Esophagus squamous epithelium (tissue), 5 donors: ENCODE data around the gene BMF. TPM values are rescaled to one million over a fixed set of nuclear protein-coding genes. Genes with fewer than 3 reads are reported as not detected.

Experiments used
- DNase-seq: peaks from one replicate; lab custom pipeline; 2025; lab: John Stamatoyannopoulos, UW
- H3K27ac ChIP-seq, 4 donors: fragments of 200-600 bp; sonication (generic); one replicate each; pipeline ENCODE4 v1.5.1; 2016 to 2019; ENCODE audit warnings: mild to moderate bottlenecking in 1 of 4
- H3K27me3 ChIP-seq, 4 donors: fragments of 200-600 bp; sonication (generic); 1 replicate in 3 of 4; 2 replicates in 1 of 4; pipeline versions ENCODE4 v1.5.1 to v1.6.0; 2017 to 2021; ENCODE audit warnings: antibody characterized with exemption in 1 of 4
- H3K36me3 ChIP-seq, 3 donors: fragments of 200-600 bp; sonication (generic); one replicate each; pipeline ENCODE4 v1.5.1; 2016 to 2019
- H3K4me1 ChIP-seq, 3 donors: fragments of 200-600 bp; sonication (generic); one replicate each; pipeline ENCODE4 v1.5.1; 2017 to 2019
- H3K4me3 ChIP-seq, 4 donors: fragments of 200-600 bp; sonication (generic); 1 replicate in 3 of 4; 2 replicates in 1 of 4; pipeline ENCODE4 v1.5.1; 2016 to 2019; ENCODE audit warnings: mild to moderate bottlenecking in 2 of 4, moderate library complexity in 1 of 4
- H3K9me3 ChIP-seq, 3 donors: fragments of 200-600 bp; sonication (generic); one replicate each; pipeline ENCODE4 v1.5.1; 2016 to 2019
- CTCF ChIP-seq, 6 experiments: fragments of 450-650 bp in 4 of 6; fragments of 200-600 bp in 2 of 6; sonication (generic) in 2 of 6; IDR thresholded peaks; one replicate each; pipeline ENCODE4 v1.5.1; 2016 to 2019; ENCODE audit warnings: antibody characterized with exemption in 6 of 6, mild to moderate bottlenecking in 4 of 6, moderate library complexity in 4 of 6
- POLR2A ChIP-seq, 4 donors: fragments of 450-650 bp; IDR thresholded peaks; one replicate each; pipeline ENCODE4 v1.6.1; 2017; ENCODE audit warnings: antibody characterized with exemption in 4 of 4, mild to moderate bottlenecking in 4 of 4, moderate library complexity in 3 of 4
- WGBS, 2 donors: methylation state at CpG; one replicate each; pipeline ENCODE4 v1.1.5; 2018; 5-methylcytosine and 5-hydroxymethylcytosine counted together
- intact Hi-C: fragments of 100-400 bp; cut with DNase I; formaldehyde crosslinking; loops from one replicate; pipeline ENCODE4 v1.15.0; 2022
- total RNA-seq, 4 donors: library from RNA; depleted of rRNA; stranded (reverse); fragments of >200 nt; gene quantifications; one replicate each; pipeline ENCODE4 v1.1.0, GENCODE V29; 2016
- donor health status: DM: yes; HTN: yes; CAD: no.

Gene BMF
- total RNA-seq, 4 donors from 2014 or later = 0.31 to 4.4 (median 1.4) TPM

- peaks cover 31 to 96% (median 40%) of the 10 kb centered on the region in 3 donors for H3K4me1 ChIP-seq
- no peaks in the 10 kb centered on the region for H3K9me3 ChIP-seq
- DNase-seq = no peak
- H3K36me3 ChIP-seq = peaks cover 0 to 14% (median 0%) of the 10 kb centered on the region in 3 donors
- TF ChIP-seq CTCF (IDR thresholded peaks at IDR 0.05) (no peak), POLR2A (IDR thresholded peaks at IDR 0.05) (no peak)
- intact Hi-C loops = no loop called here
- H3K27ac ChIP-seq = peak overlapping the region in 1 of 4 donors; percentile 84
- H3K4me3 ChIP-seq = no peak overlapping the region
- H3K27me3 ChIP-seq = peaks cover 0 to 54% (median 0%) of the 10 kb centered on the region in 4 donors
- 91 to 94% methylated on average over 5 to 6 of the region's 14 CpGs for WGBS, 2 donors
These were observed 17.8 kb downstream of the BMF start for GRCh38 chr15:40090774-40091455.

GRCh38 chr15:40088929-40089755 lies 19.5 kb downstream of the BMF start:
- Histone ChIP-seq H3K4me3 (no peak overlapping the region), H3K36me3 (peaks cover 0 to 14% (median 0%) of the 10 kb centered on the region in 3 donors), H3K27ac (peak overlapping the region in 2 of 4 donors; percentile 15 to 40), H3K4me1 (peaks cover 39 to 96% (median 50%) of the 10 kb centered on the region in 3 donors), H3K27me3 (peaks cover 0 to 46% (median 0%) of the 10 kb centered on the region in 4 donors), H3K9me3 (no peaks in the 10 kb centered on the region)
- TF ChIP-seq POLR2A (IDR thresholded peaks at IDR 0.05) (no peak), CTCF (IDR thresholded peaks at IDR 0.05) (no peak)
- DNase-seq = no peak
- intact Hi-C loops = no loop called here
- WGBS, 2 donors = 46 to 53% methylated on average over 4 to 6 of the region's 7 CpGs

- H3K36me3 ChIP-seq = peaks cover 0 to 14% (median 0%) of the 10 kb centered on the region in 3 donors
- H3K27ac ChIP-seq = peak overlapping the region in 2 of 4 donors; percentile 15 to 40
- H3K4me3 ChIP-seq = no peak overlapping the region
- 85% methylated on average over 1 to 6 of the region's 9 CpGs for WGBS, 2 donors
- peaks cover 35 to 94% (median 43%) of the 10 kb centered on the region in 3 donors for H3K4me1 ChIP-seq
- intact Hi-C loops = no loop called here
- H3K27me3 ChIP-seq = peaks cover 0 to 43% (median 0%) of the 10 kb centered on the region in 4 donors
- TF ChIP-seq CTCF (IDR thresholded peaks at IDR 0.05) (no peak), POLR2A (IDR thresholded peaks at IDR 0.05) (no peak)
- H3K9me3 ChIP-seq = no peaks in the 10 kb centered on the region
- DNase-seq = no peak
These were observed 20.4 kb downstream of the BMF start for GRCh38 chr15:40087991-40088928.

- intact Hi-C loops = no loop called here
- no peak overlapping the region for H3K4me3 ChIP-seq
- peaks cover 0 to 14% (median 0%) of the 10 kb centered on the region in 3 donors for H3K36me3 ChIP-seq
- peaks cover 0 to 53% (median 0%) of the 10 kb centered on the region in 4 donors for H3K27me3 ChIP-seq
- 81 to 87% methylated on average over 8 to 10 of the region's 14 CpGs for WGBS, 2 donors
- H3K9me3 ChIP-seq = no peaks in the 10 kb centered on the region
- peaks cover 25 to 92% (median 34%) of the 10 kb centered on the region in 3 donors for H3K4me1 ChIP-seq
- no peak for DNase-seq
- H3K27ac ChIP-seq = no peak overlapping the region
- TF ChIP-seq CTCF (IDR thresholded peaks at IDR 0.05) (no peak), POLR2A (IDR thresholded peaks at IDR 0.05) (no peak)
These were observed 21.4 kb downstream of the BMF start for GRCh38 chr15:40087068-40087810.
